Activated CD4-positive, alpha-beta T cell treated with anti-CD3 and anti-CD28 coated beads, Interleukin-2, amount 50 U/mL, for 24 hours (primary cell): ENCODE measurements around the gene SYF2.
A peak's percentile ranks its signal among the peaks of the same experiment; 100 is the strongest.
"Not testable (repeated sequence)": the region's sequence is repeated elsewhere in the genome, so short reads cannot be mapped to it uniquely, and the experiment has no call there.

Experiments
- DNase-seq, 2 donors: peaks; one replicate each; pipeline ENCODE4 v3.0.0-alpha.2; 2020; ENCODE audit warnings: low read depth in 1 of 2, low spot score in 1 of 2

Gene SYF2

DNA sequence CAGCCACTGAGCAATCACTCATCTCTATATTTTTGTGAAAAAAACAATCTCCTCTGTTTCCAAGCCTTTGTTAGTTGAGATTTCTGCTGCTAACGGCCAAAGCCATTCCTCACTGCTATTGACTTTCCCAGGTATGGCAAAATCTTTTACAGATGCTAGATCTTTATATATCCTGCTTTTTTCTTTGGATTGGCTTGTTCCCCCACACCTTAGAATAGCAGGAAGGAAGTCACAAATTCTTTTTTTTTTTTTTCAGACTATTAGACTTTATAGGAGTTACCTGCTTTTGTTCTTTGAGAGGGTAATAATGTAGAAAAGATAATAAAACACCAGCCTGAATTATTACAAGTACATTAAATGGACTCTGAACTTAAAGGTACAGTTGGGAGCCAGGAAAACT is 24.2 kb downstream of the SYF2 start:
- no peak for DNase-seq

DNA sequence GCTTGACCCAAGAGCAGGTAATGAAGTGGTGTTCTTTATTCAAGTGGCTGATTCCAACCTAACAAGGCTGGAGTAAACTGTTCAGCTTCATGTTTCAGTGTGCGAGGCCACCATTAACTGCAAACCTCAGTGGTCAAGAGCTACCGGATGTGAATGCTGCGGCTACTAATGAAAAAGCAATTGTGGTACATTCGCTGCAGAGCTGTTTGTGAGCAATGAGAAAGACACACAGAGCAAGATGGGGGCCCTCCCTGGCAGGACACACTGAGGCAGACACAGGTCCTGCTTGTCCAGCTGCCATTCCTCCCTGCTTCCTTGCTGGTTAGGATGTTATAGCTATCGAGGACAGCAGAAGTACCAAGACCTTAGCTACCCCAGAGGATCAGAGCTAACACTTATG is 26.1 kb downstream of the SYF2 start:
- DNase-seq = no peak

DNA sequence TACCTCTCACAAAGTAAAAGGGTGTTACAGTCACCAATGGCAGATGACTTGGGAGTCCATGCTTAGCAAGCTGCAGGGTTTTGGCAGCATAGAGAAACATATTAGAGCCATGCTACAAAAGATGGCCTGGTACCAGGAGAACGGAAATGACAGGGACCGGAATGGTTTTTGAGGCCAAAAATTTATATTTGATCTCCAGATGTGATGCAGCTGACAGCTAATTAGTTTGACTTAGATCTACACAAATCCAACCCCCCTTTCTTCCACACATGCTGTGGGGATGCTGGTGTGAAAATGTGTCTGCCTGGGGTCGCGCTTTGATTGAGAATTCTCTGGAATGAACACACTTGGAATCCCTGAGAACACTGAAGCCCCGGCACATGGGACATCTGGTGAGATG is 26.5 kb downstream of the SYF2 start:
- DNase-seq = no peak

DNA sequence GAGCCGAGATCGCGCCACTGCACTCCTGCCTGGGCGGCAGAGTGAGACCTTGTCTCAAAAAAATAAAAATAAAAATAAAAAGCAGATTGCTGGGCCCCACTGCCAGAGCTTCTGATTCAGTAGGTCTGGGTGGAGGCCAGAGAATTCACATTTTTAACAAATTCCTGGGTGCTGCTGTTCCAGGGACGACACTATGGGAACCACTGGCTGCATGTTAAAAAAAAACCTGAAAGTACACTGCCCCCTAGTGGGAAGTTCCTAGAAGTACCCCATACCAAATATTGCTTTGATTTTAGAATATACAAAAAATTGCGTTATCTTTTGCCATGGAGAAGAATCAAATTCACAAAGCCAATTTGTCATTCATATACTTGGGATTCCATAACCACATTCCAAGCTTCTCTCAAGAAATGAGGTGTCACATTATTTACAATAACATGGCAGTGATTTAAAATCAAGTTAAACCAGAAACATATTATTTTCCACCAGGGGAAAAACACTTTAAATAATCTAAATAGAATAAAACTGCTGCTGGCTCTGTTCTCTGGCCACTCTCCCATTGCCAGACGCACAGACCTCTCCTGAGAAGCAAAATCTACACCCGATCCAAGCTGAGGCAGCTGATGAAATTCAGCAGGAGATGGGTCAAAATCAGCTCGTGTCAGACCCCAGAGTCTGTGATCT is 27.4 kb downstream of the SYF2 start:
- peak in 1 of 2 donors; percentile 21 for DNase-seq

DNA sequence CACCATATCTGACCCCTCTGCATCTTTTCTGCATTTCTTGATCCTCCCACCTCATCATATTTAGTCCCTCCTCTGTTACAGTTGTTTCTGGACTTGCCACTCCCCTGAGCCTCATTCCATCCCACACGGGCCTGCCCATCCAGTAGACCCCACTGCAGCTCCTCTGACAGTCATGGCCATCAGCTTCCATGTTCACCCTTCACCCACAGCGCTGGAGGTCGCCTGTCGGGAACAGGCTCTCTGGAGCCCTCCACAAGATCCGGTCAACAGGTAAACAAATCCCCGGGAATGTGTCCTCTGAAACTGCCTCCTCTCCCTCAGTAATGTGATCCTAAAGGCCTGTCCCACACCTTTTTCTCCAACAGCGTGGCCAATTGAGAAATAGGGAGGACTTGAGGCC is 31.3 kb downstream of the SYF2 start:
- no peak for DNase-seq

DNA sequence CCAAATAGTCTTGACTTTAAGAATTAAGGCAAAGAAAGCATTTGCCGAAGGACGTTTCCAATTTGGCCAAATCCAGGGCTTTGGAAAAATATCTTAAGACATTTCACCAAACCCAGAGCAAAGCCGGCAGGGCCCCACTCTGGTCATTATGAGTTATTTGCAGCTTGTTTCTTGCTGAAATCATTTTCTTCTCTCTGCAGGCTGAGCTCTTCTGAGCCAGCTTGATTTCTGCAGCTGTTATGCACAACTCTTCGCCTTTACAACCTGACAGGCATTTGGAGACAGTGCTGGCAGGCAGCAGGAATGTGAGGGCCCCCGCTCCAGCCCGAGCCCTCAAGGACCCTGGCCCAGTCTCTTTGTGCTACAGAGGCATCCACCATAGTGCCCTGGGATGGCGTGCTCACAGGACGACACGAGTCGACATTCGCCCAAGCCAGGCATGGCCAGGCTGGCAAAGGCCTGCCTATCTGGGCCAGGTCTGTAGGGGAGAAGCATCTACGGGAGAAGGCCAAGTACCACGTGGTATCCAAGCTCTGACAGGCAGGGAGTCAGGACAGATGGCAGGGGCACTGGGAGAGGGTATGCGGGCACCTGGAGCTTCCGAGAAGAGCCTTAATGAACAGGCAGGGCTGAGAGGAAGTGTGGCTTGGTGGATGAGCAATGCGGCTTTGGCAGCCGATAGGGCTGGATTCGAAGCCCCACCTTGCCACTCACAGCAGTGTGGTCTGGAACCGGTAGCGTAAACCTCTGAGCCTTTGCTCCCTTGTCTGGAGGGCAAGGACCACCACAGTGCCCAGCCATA is 32.3 kb downstream of the SYF2 start:
- DNase-seq = no peak

DNA sequence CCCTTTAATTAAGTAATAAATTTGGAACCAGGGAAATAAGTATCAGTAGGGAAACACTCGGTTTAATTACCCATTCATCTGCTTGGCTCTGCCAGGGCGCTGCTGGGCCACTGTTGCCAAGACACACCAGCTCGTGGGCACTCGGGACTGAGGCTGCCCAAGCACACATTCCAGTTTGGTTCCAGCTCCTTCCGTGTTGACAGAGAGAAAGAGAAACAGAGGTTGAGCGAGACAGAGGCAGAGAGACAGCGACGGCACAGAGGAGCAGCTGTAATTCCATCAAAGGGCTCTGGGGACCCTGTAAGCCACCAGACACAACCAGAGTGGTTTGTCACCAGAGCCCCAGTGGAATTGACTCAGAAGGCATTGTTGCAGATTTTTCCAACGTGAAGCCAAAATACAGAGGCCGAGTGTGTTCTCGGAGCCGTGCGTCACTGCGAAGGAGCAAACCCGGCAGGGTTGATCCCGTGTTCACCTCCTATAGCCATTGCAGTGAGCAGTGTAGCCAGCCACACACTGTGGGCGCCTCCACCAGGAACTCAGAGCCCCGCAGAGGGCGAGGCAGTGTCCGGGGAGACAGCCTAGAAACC is 33.5 kb downstream of the SYF2 start:
- DNase-seq = no peak

DNA sequence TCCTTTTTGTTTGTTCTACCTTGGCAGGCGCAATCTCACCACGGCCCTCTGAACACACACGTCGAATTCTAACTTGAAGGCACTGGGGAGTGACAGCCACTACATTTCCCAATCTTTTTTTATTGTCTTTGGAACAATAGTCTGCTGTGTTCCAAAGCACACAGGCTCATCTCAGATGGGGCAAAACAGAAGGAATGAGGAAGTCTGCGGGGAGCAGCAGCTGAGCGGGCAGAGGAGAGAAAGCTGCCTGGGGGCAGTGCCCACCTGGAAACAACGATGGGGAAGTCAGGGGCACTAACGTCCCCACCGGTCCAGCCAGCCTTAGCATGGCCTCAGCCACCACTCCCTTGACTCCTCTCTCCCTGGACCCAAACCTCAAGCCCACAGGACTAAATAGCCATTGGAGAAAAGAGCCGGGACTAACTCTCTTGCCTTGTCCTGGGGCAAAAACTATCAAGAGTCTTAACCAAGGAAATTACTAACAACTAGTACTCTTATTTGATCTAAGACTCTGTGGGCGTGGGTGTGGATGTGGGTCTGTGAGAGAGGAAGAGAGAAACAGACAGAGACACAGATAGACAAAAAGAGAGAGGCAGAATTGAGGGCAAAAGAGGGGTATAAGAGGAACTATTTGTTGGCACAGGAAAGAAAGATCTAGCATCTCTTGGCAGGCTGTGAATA is 34.2 kb downstream of the SYF2 start:
- DNase-seq = no peak

DNA sequence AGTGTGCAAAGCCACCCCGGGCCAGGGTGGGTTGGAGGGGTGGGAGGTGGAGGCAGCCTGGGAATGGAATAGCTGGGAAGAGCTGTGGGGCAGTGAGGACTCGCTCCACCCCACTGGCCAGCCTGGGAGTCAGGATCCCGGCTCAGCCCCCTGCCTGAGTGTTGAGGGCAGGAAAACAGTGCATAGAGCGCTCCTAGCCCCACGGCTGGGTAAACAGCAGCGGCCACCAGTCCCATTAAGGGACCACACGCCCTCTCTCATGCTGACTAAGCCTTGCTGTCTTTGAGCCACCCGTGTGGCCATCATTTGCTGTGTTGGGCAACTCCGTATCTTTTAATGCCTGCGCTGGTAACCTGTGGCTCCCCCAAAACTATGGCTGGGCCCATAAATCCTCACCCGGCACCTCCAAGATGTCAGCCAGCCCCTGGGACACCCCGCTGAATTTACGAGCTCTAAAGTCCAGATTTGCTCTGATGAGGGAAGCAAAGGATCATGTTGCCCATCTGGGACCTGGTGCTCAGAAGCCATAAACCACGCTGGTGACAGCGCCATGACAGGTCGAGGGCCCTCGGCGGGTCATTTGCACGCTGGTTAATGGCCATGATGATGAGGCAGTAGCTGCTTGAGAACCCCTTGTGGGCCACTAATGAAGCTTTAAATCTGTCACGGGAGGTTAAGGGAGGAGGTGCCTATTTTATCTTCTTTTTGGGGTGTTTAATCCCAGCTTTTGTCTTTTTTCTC is 34.9 kb downstream of the SYF2 start:
- no peak for DNase-seq

DNA sequence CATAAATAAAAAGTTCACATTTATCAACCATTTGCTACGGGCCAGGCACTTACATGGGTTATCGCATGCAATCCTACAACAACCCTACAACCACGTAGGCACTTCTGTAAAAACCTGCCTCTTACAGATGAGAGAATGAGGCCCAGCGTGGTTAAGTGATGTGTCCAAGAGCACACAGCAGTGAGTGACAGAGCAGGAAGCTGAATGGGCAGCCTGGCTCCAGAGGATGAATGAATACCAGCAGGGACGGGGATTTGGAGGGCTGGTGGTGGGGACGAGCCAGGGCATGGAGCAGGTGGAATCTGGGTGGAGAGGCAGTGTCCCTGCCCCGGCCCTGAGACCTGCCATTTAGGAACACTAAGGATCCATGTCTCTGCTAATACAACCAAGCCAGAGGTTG is 35.5 kb downstream of the SYF2 start:
- no peak for DNase-seq

DNA sequence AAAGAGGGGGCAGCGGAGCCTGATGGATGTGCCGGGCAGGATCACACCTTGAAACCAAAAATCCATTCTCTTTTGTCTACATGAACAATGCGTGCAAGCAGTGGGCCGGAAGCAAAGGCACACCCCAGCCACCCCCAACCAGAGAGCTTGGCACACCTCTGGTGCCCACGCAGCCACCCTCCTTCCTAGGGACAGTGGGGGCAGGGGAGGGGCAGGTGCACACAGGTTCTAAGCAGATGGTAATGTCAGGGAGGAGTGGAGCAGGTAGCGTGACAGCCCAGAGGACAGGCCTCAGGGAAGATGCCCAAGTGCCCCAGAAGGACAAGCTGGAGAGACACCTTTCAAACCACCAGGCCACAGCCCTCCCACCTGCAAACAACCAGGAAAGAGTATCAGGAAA is 36.5 kb downstream of the SYF2 start:
- no peak for DNase-seq

DNA sequence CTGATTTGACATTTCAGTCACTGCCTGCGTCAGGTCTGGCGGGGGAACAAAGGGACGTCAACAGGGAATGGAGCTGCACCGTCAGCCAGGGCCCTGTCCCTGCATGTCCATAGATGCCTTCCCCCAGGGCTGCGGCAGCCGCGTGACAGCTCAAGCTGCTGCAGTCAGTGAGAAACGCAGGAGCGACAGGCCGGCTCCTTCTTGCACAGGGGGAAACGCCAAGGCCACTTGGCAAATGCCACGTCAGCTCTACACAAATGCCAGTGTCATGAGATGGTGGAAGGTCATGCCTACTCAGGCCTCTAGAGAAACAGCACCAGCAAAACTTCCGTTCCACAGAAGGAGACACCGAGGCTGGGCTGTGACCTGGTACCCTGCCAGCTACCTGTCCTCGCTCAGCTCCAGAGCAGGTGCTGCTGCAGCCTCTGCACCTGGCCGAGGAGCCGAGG is 37.7 kb downstream of the SYF2 start:
- DNase-seq = no peak

DNA sequence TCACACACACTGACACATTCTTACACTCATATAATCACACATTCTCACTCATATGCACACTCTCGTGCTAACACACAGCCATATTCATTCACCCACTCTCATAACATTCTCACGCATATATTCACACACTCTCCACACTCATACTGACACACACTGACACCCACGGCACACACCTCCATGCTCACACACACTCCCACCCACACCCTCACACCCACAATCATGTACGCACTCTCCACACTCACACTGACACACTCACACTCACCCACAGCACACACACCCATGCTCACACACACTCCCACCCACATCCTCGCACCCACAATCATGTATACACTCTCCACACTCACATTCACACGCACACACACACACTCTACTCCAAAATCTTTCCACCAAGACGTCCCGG is 38.2 kb downstream of the SYF2 start:
- DNase-seq = no peak

DNA sequence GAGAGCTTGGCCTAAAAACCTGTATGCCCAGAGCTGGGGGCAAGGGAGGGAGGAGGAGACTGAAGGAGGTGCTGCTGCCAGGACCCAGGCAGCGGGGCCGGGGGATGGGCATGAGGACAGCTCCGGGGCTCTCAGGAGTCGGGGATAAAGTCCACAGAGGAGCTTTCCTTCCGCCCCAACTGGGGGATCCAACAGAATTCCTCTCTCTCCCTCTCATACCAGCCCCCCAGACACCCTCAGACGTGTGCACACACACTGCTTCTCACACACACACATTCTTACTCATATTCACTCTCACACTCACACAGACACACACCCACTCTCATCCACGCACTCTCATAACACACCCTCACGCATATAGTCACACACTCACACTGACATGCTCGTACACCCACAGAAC is 39.1 kb downstream of the SYF2 start:
- no peak for DNase-seq

DNA sequence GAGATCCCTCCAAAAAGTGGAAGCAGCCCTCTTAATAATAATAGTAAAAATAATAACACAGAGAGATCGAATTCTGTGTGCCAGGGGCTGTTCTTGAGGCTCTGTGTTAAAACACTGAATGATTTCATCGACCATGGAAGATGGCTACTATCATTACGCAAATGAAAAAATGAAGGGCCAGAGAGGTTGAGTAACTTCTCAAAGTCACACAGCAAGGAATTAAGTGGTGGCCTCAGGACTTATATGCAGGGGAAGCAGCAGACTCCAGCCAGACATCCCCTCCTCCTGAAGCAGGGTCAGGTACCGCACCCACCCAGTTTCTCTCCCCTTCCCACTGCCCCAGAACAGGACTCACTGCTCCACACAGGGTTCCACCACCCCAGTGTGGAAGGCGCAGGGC is 40.1 kb downstream of the SYF2 start:
- DNase-seq = no peak

DNA sequence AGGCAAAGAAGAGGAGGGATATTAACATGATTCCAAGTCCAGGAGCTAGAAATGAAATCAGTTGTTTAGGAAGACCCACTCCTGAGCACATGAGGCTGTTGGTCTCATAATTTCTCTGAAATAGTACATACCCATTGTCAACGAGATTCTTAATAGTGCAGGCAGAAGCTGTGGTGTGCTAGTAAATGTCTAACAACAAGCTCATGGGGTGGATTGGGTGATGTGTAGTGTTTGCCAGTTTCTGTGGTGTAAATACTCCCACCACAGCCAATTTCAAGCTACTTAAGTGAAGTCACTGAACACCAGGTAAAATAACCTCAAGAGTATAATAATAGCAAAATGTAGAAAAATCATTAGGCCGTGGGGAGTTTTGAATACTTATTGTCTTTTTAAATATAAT is 42.0 kb downstream of the SYF2 start:
- DNase-seq = no peak

DNA sequence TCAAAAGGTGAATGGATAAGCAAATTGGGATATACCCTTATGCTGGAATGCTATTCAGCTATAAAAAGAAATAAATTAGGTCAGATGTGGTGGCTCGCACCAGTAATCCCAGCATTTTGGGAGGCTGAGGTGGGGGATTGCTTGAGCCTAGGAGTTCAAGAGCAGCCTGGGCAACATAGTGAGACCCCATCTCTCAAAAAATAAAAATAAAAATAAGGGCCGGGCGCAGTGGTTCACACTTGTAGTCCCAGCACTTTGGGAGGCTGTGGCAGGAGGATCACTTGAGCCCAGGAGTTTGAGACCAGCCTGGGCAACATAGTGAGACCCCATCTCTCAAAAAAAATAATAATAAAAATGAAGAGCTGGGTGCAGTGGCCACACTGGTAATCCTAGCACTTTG is 44.4 kb downstream of the SYF2 start:
- not testable (repeated sequence) for DNase-seq

DNA sequence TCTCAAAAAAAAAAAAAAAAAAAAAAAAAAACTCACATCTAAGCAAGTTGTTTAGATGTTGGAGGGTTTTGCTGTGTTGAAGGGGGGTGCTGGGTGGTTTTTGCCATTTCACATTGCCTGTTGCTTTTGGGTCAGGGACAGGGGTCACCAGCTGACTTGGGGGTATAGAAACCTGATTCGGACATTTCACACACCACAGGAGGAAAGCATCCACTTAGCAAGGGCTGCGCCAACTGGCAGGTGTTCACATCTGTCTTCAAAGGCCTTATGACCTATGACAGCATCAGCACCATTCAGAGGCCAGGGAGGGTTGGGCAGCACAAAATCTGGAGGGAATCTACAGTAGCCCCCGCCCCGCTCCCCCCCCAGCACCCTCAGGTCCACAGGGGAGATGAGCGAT is 45.2 kb downstream of the SYF2 start:
- no peak for DNase-seq

DNA sequence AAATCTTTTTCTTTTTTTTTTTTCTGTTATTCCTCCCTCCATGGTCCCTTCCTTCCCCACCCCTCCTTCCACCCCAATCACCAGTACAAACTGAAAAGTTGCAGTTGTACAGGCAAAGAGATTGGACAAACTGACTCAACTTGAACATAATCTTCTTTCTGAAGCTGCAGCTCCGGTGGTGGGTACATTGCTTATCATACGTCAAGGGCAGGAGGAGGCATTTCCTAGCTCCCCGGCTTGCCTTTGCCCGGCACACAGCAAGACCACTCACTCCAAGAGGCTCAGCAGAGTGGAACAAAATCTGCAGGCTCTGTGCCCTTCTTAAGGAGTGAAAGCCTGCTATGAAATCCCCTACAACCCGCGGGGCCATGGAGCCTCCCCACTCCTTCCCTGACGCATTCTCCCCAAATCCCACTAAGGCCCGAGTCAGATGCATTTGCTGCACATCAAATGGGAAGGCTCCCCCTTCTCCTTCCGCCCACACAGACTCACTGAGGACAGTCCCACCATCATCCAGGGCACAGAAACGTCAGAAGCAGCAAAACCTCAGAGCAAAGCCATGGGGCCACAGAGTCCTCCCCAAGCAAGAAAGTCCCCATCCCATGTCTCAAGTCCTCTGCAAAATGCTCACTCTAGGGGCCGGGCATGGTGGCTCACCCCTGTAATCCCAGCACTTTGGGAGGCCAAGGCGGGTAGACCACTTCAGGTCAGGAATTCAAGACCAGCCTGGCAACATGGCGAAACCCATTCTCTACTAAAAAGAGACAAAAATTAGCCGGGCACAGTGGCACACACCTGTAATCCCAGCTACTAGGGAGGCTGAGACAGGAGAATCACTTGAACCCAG is 45.9 kb downstream of the SYF2 start:
- DNase-seq = no peak
